ENCODE data around the gene UPF1.

DNA sequence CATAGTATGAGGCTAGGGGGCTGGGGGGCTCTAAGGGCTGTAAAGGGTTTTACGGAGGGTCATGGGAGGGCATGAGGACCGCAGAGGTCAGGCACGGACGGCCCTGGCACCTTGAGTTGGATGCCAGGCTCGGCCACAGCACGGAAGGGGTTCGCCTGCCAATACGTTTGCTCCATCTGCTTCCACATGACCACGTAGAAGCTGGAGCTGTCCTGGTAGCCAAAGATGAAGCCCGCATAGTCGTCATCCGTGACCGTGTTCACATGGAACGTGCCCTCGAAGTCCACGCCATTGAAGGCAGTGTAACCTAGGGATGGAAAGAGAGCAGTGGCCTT lies 47.0 kb upstream of the UPF1 start:
- TF ChIP-seq EZH2 (IDR thresholded peaks at IDR 0.05; ENCODE audit: borderline replicate concordance, low read length): no peak
- TF ChIP-seq, protein P1, sequence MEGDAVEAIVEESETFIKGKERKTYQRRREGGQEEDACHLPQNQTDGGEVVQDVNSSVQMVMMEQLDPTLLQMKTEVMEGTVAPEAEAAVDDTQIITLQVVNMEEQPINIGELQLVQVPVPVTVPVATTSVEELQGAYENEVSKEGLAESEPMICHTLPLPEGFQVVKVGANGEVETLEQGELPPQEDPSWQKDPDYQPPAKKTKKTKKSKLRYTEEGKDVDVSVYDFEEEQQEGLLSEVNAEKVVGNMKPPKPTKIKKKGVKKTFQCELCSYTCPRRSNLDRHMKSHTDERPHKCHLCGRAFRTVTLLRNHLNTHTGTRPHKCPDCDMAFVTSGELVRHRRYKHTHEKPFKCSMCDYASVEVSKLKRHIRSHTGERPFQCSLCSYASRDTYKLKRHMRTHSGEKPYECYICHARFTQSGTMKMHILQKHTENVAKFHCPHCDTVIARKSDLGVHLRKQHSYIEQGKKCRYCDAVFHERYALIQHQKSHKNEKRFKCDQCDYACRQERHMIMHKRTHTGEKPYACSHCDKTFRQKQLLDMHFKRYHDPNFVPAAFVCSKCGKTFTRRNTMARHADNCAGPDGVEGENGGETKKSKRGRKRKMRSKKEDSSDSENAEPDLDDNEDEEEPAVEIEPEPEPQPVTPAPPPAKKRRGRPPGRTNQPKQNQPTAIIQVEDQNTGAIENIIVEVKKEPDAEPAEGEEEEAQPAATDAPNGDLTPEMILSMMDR (conservative IDR thresholded peaks at IDR 0.05 in 1 of 2, IDR thresholded peaks at IDR 0.05 in 1 of 2; ENCODE audit: extremely low read depth in 1 of 2, insufficient read depth in 1 of 2, low read depth in 1 of 2, low read length in 2 of 2): no peak
